ENCODE measurements around the gene DAP.

The DAP gene

GRCh38 chr5:10760096-10760920 lies 726 bp downstream of the DAP start:
- no peak for DNase-seq

GRCh38 chr5:10759111-10759510 lies 1.9 kb downstream of the DAP start:
- DNase-seq, result no peak

GRCh38 chr5:10757922-10758555 lies 3.0 kb downstream of the DAP start:
- DNase-seq, result no peak

GRCh38 chr5:10757043-10757442 lies 4.0 kb downstream of the DAP start:
- DNase-seq, result no peak

GRCh38 chr5:10756549-10756948 lies 4.5 kb downstream of the DAP start:
- DNase-seq, result no peak

- no peak for DNase-seq
Observed at GRCh38 chr5:10753178-10753577, 7.9 kb downstream of the DAP start.

- DNase-seq, result no peak
Observed at GRCh38 chr5:10752451-10752850, 8.6 kb downstream of the DAP start.

- DNase-seq, result no peak
Observed at GRCh38 chr5:10750909-10751308, 10.1 kb downstream of the DAP start.

GRCh38 chr5:10747678-10748622 lies 13.1 kb downstream of the DAP start:
- DNase-seq, result no peak

- no peak for DNase-seq
Observed at GRCh38 chr5:10746711-10747110, 14.3 kb downstream of the DAP start.

- DNase-seq, result no peak
Observed at GRCh38 chr5:10745133-10745532, 15.9 kb downstream of the DAP start.

GRCh38 chr5:10744681-10745080 lies 16.4 kb downstream of the DAP start:
- no peak for DNase-seq

- DNase-seq, result no peak
Observed at GRCh38 chr5:10743951-10744350, 17.1 kb downstream of the DAP start.

GRCh38 chr5:10743526-10743925 lies 17.5 kb downstream of the DAP start:
- no peak for DNase-seq

- no peak for DNase-seq
Observed at GRCh38 chr5:10741661-10742060, 19.4 kb downstream of the DAP start.

- DNase-seq, result no peak
Observed at GRCh38 chr5:10740384-10740783, 20.6 kb downstream of the DAP start.

GRCh38 chr5:10737880-10738279 lies 23.2 kb downstream of the DAP start:
- DNase-seq, result no peak

GRCh38 chr5:10736808-10737207 lies 24.2 kb downstream of the DAP start:
- no peak for DNase-seq

GRCh38 chr5:10736354-10736753 lies 24.7 kb downstream of the DAP start:
- DNase-seq, result no peak

GRCh38 chr5:10735569-10736276 lies 25.3 kb downstream of the DAP start:
- DNase-seq, result no peak

GRCh38 chr5:10734832-10735523 lies 26.1 kb downstream of the DAP start:
- no peak for DNase-seq

GRCh38 chr5:10734037-10734709 lies 26.9 kb downstream of the DAP start:
- DNase-seq, result no peak

Data from NCI-H187 treated with DMSO at 0.1 percent for 48 hours (cell line).